ENCODE measurements around the gene UMODL1. TPM values are rescaled to one million over a fixed set of nuclear protein-coding genes. Genes with fewer than 3 reads are reported as not detected.

The UMODL1 gene
- total and polyA plus RNA-seq, 2 donors (not counting 3 experiments of a cell fraction or from before 2014, with no cell fraction given), result not detected

DNA sequence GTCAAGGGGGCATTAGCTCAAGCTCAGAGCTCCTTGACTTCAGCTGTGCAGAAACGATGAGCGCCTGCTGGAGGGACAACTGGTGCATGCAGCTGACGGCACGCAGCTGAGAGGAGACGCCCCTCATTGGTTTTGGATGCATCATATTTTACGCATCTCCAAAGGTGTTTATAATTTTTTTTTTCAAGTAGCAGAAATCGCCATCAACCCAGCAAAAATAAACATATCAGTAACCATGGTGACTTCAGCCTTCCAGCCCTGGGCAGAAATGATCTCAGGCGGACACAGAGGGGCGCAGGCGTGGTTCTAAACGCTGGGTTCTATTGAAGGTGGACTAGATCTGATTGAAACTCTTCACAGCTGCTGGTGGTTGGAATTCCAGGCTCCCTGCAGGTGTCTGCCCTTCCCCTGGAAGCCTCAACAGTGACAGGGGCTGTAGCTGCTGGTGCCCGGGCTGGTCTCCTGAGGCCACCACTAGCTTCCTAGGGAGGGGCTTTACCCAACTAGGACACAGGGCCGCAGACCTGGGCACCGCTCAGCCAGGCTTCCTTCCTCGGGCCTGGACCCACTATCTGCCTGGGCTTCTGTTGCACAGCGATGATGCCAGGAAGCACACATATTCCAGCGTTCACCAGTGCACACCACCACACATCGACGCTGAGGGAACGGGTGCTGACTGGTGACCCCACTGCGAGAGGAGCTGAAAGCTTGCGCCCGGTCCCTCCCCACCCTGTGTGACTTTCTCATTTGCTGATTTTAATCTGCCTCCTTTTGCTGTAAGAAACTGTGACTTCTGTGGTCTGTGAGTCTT lies 84.1 kb downstream of the UMODL1 start:
- Histone ChIP-seq H3K4me2 (ENCODE audit: insufficient read depth, low read length) (no peak overlapping the region), H3K9me3 (replicated peaks; ENCODE audit: control insufficient read depth, insufficient read depth, low read length) (no peaks in the 10 kb centered on the region), H3K27ac (ENCODE audit: insufficient read depth, low read depth, low read length) (no peak overlapping the region), H3K9me1 (replicated peaks; ENCODE audit: control insufficient read depth, extremely low read depth, insufficient read depth, low read length) (no peaks in the 10 kb centered on the region), H3K79me2 (ENCODE audit: control insufficient read depth, insufficient read depth, low read length) (no peaks in the 10 kb centered on the region), H3K4me1 (ENCODE audit: control insufficient read depth, extremely low read depth, insufficient read depth, low read length) (no peaks in the 10 kb centered on the region), H4K20me1 (replicated peaks; ENCODE audit: control insufficient read depth, extremely low read depth, insufficient read depth, low read length) (no peaks in the 10 kb centered on the region), H2AFZ (ENCODE audit: low read depth, low read length) (no peak overlapping the region), H3K9ac (replicated peaks; ENCODE audit: extremely low read depth, insufficient read depth, low read length) (no peak overlapping the region), H3K4me3 (replicated peaks in 1 of 3; ENCODE audit: insufficient read depth in 1 of 3, low read depth in 1 of 3, low read length in 3 of 3) (no peak overlapping the region), H3K27me3 (ENCODE audit: control insufficient read depth in 2 of 2, insufficient read depth in 2 of 2, low read length in 2 of 2) (peaks cover 4 to 6% of the 10 kb centered on the region in 2 experiments), H3K36me3 (ENCODE audit: control insufficient read depth in 2 of 2, extremely low read depth in 1 of 2, insufficient read depth in 2 of 2, low read length in 2 of 2) (no peaks in the 10 kb centered on the region)
- ChIA-PET CTCF (interaction anchor here (0.7 to 1.8 kb wide), 3 partner anchors 9 to 103 kb away, joined by 3 to 6 read pairs (median 3); no protein-coding TSS in a partner anchor), POLR2A (no interaction called here)
- dilution Hi-C loops (cut with MboI; ENCODE audit: extremely low pct_ligation_motif_present, low sequenced_read_pairs) (no loop called here), intact Hi-C loops (cut with micrococcal nuclease) (no loop called here)
- no TSS peak for BruUV-seq (replicated peaks)
- TF ChIP-seq FOS (IDR thresholded peaks at IDR 0.05; ENCODE audit: borderline replicate concordance, insufficient read depth, low read length), result no peak
- TF ChIP-seq JUN (IDR thresholded peaks at IDR 0.05; ENCODE audit: borderline replicate concordance, insufficient read depth, insufficient read length, low read depth), result no peak
- TF ChIP-seq GATA2 (IDR thresholded peaks at IDR 0.05; ENCODE audit: insufficient read depth, insufficient read length, low read depth, low read length), result no peak
- no peak for TF ChIP-seq POLR2AphosphoS5 (IDR thresholded peaks at IDR 0.05; ENCODE audit: insufficient read depth, low read depth, low read length)
- TF ChIP-seq POLR2A (IDR thresholded peaks at IDR 0.05; ENCODE audit: low read depth, low read length), result no peak
- TF ChIP-seq, protein P1, sequence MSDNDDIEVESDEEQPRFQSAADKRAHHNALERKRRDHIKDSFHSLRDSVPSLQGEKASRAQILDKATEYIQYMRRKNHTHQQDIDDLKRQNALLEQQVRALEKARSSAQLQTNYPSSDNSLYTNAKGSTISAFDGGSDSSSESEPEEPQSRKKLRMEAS (IDR thresholded peaks at IDR 0.05; ENCODE audit: insufficient read depth, insufficient read length), result no peak
- TF ChIP-seq MYC (IDR thresholded peaks at IDR 0.05; ENCODE audit: low read depth, low read length), result no peak
- TF ChIP-seq EZH2 (IDR thresholded peaks at IDR 0.05; ENCODE audit: borderline replicate concordance, low read depth, low read length, severe bottlenecking), result no peak
- FAIRE-seq, result no peak
- no peak for DNase-seq (ENCODE audit: low read depth, low spot score)

All from endothelial cell of umbilical vein (primary cell).